Panc1 (cell line): ENCODE results near the gene DNMT3A. TPM values are rescaled to one million over a fixed set of nuclear protein-coding genes. Genes with fewer than 3 reads are reported as not detected.

Experiments used
- ATAC-seq: fragments of 200-7000 bp; cut with Tn5 transposase; 2 replicates; pipeline ENCODE4 v1.9.1; 2020; ENCODE audit warnings: mild to moderate bottlenecking, moderate library complexity
- BruUV-seq: library from RNA; stranded (reverse); fragments of 400-500 nt; replicated peaks from 2 replicates; lab custom pipeline; 2021; lab: Mats Ljungman, UMichigan
- CTCF ChIA-PET: fragments of 300-600 bp; sonication (Branson Sonifier 250); formaldehyde crosslinking; loops from one replicate; lab custom pipeline; 2022; ENCODE audit warnings: antibody characterized with exemption; lab: Charles Lee
- POLR2A ChIA-PET: fragments of 300-600 bp; sonication (Branson Sonifier 250); formaldehyde crosslinking; loops from one replicate; lab custom pipeline; 2022; ENCODE audit warnings: antibody characterized with exemption; lab: Charles Lee
- DNase-seq: peaks from one replicate; pipeline ENCODE4 v3.0.0-alpha.2; 2010; ENCODE audit warnings: low read depth, low spot score
- H3K27ac ChIP-seq: 2 replicates; pipeline ENCODE4 v1.5.1; 2011; ENCODE audit warnings: mild to moderate bottlenecking, low read length, inconsistent platforms
- H3K27me3 ChIP-seq: fragments of 200-500 bp; sonication (Bioruptor generic); 2 replicates; pipeline ENCODE4 v1.6.0; 2014; ENCODE audit warnings: low read length, inconsistent platforms; ENCODE audit not compliant: control insufficient read depth, insufficient read depth
- H3K36me3 ChIP-seq: fragments of 200-500 bp; sonication (Bioruptor generic); 2 replicates; pipeline ENCODE4 v1.5.1; 2014; ENCODE audit warnings: inconsistent platforms, mild to moderate bottlenecking, low read length, moderate library complexity; ENCODE audit not compliant: control insufficient read depth, insufficient read depth
- H3K4me1 ChIP-seq: 2 replicates; pipeline ENCODE4 v1.5.1; 2011; ENCODE audit warnings: inconsistent platforms, mild to moderate bottlenecking, low read length, moderate library complexity; ENCODE audit not compliant: control insufficient read depth, insufficient read depth
- H3K4me3 ChIP-seq, 2 experiments: 2 replicates each; pipeline ENCODE4 v1.5.1; 2011 to 2012; ENCODE audit warnings: low read depth in 2 of 2, low read length in 2 of 2, mild to moderate bottlenecking in 2 of 2, inconsistent platforms in 1 of 2, moderate library complexity in 1 of 2
- H3K9me3 ChIP-seq: fragments of 200-500 bp; sonication (Bioruptor generic); 2 replicates; pipeline ENCODE4 v1.5.1; 2014; ENCODE audit warnings: low read depth, mild to moderate bottlenecking, inconsistent platforms, low read length, moderate library complexity; ENCODE audit not compliant: control insufficient read depth, insufficient read depth
- CTCF ChIP-seq: fragments of 450-650 bp; IDR thresholded peaks from 2 replicates; pipeline ENCODE4 v1.5.1; 2017; ENCODE audit warnings: mild to moderate bottlenecking
- POLR2AphosphoS5 ChIP-seq: IDR thresholded peaks from 2 replicates; pipeline ENCODE4 v1.6.1; 2012; ENCODE audit warnings: mild to moderate bottlenecking, low read depth, low read length, moderate library complexity
- REST ChIP-seq, 2 experiments: IDR thresholded peaks; 2 replicates each; pipeline ENCODE4 v1.6.1; 2011 to 2012; ENCODE audit warnings: low read depth in 2 of 2, control low read depth in 1 of 2, low read length in 1 of 2, mild to moderate bottlenecking in 1 of 2, moderate library complexity in 1 of 2; ENCODE audit not compliant: insufficient read depth in 1 of 2
- SIN3A ChIP-seq: IDR thresholded peaks from 2 replicates; pipeline ENCODE4 v1.6.1; 2012; ENCODE audit warnings: low read depth, mild to moderate bottlenecking, low read length, moderate library complexity, borderline replicate concordance; ENCODE audit not compliant: insufficient read depth
- TCF7L2 ChIP-seq: IDR thresholded peaks from 2 replicates; pipeline ENCODE4 v1.6.1; 2011; ENCODE audit warnings: mild to moderate bottlenecking, low read depth, low read length, inconsistent platforms
- in situ Hi-C: cut with HindIII; loops from 2 replicates; pipeline ENCODE4 v1.10.0; 2016; ENCODE audit warnings: low sequenced_read_pairs, low pct_unique_long_range_greater_than_20kb
- intact Hi-C: fragments of 100-400 bp; cut with micrococcal nuclease; formaldehyde crosslinking; loops from one replicate; pipeline ENCODE4 v1.10.0; 2022; ENCODE audit not compliant: unreplicated experiment
- total RNA-seq: library from RNA; stranded (reverse); gene quantifications from one replicate; pipeline ENCODE4 v1.2.1, GENCODE V29; 2021; ENCODE audit not compliant: unreplicated experiment

DNMT3A gene
- total RNA-seq, 1 experiment from 2014 or later = 29.3 TPM

- CTCF ChIA-PET = no interaction called here
- DNase-seq (no peak), ATAC-seq (no peak)
- H3K4me1 ChIP-seq = peaks cover 5% of the 10 kb centered on the region; the same call in 1 of the 2 replicates
- BruUV-seq = no TSS peak
- in situ Hi-C loops (no loop called here), intact Hi-C loops (no loop called here)
- TF ChIP-seq POLR2AphosphoS5 = no peak
- TF ChIP-seq TCF7L2 = no peak
- no peak for TF ChIP-seq REST (IDR thresholded peaks at IDR 0.05; ENCODE audit: insufficient read depth in 1 of 2, low read depth in 2 of 2, low read length in 1 of 2)
- no peak for TF ChIP-seq CTCF
- TF ChIP-seq SIN3A = no peak
- H3K36me3 ChIP-seq = no peaks in the 10 kb centered on the region
- H3K9me3 ChIP-seq = no peaks in the 10 kb centered on the region
- H3K27me3 ChIP-seq = no peaks in the 10 kb centered on the region
- POLR2A ChIA-PET = no interaction called here
- no peak overlapping the region for H3K27ac ChIP-seq
- H3K4me3 ChIP-seq = no peak overlapping the region
Measured at GRCh38 chr2:25290811-25291495, 50.8 kb downstream of the DNMT3A start.

- no peak overlapping the region for H3K4me3 ChIP-seq
- ATAC-seq (no peak), DNase-seq (no peak)
- no peaks in the 10 kb centered on the region for H3K4me1 ChIP-seq
- POLR2A ChIA-PET = no interaction called here
- TF ChIP-seq POLR2AphosphoS5 (no peak), REST (IDR thresholded peaks at IDR 0.05; ENCODE audit: insufficient read depth in 1 of 2, low read depth in 2 of 2, low read length in 1 of 2) (no peak), SIN3A (no peak), TCF7L2 (no peak), CTCF (no peak)
- CTCF ChIA-PET = no interaction called here
- H3K27ac ChIP-seq = no peak overlapping the region
- H3K9me3 ChIP-seq = no peaks in the 10 kb centered on the region
- H3K27me3 ChIP-seq = no peaks in the 10 kb centered on the region
- in situ Hi-C loops = no loop called here
- intact Hi-C loops = no loop called here
- no peaks in the 10 kb centered on the region for H3K36me3 ChIP-seq
- no TSS peak for BruUV-seq
Measured at GRCh38 chr2:25286723-25287483, 54.8 kb downstream of the DNMT3A start.
